GM23338 (cell line): ENCODE measurements around the gene CADPS. TPM values are rescaled to one million over a fixed set of nuclear protein-coding genes. Genes with fewer than 3 reads are reported as not detected.

Source experiments
- ATAC-seq: fragments of 200-7000 bp; cut with Tn5 transposase; 3 replicates; pipeline ENCODE4 v1.9.1; 2020
- DNase-seq: peaks from one replicate; pipeline ENCODE4 v3.0.0-alpha.2; 2015; ENCODE audit warnings: low spot score
- H2AFZ ChIP-seq: fragments of 200-600 bp; sonication (generic); 2 replicates; pipeline ENCODE4 v1.8.0; 2016; ENCODE audit warnings: antibody characterized with exemption, mild to moderate bottlenecking, moderate library complexity
- H3F3A ChIP-seq: fragments of 200-600 bp; sonication (generic); replicated peaks from 2 replicates; pipeline ENCODE4 v1.8.0; 2017; ENCODE audit warnings: antibody characterized with exemption, mixed run types, low read depth
- H3K27ac ChIP-seq: fragments of 200-600 bp; sonication (generic); 2 replicates; pipeline ENCODE4 v1.6.1; 2016; ENCODE audit warnings: low read depth
- H3K27me3 ChIP-seq: fragments of 200-600 bp; sonication (generic); 2 replicates; pipeline ENCODE4 v1.8.0; 2016; ENCODE audit warnings: mild to moderate bottlenecking, mixed run types, moderate library complexity; ENCODE audit not compliant: insufficient read depth
- H3K36me3 ChIP-seq: fragments of 200-600 bp; sonication (generic); 2 replicates; pipeline ENCODE4 v1.8.0; 2016; ENCODE audit warnings: mild to moderate bottlenecking; ENCODE audit not compliant: insufficient read depth
- H3K4me1 ChIP-seq: fragments of 200-600 bp; sonication (generic); 2 replicates; pipeline ENCODE4 v1.8.0; 2016; ENCODE audit warnings: mild to moderate bottlenecking, moderate library complexity; ENCODE audit not compliant: insufficient read depth
- H3K4me2 ChIP-seq: fragments of 200-600 bp; sonication (generic); 2 replicates; pipeline ENCODE4 v1.7.1; 2017; ENCODE audit warnings: mixed run types
- H3K4me3 ChIP-seq: fragments of 200-600 bp; sonication (generic); 2 replicates; pipeline ENCODE4 v1.6.1; 2016; ENCODE audit warnings: mixed run types
- H3K79me2 ChIP-seq: fragments of 200-600 bp; sonication (generic); replicated peaks from 2 replicates; pipeline ENCODE4 v1.8.0; 2017; ENCODE audit warnings: mild to moderate bottlenecking; ENCODE audit not compliant: insufficient read depth
- H3K9me2 ChIP-seq: fragments of 200-600 bp; sonication (generic); 2 replicates; pipeline ENCODE4 v1.8.0; 2017; ENCODE audit not compliant: insufficient read depth
- H4K20me1 ChIP-seq: fragments of 200-600 bp; sonication (generic); replicated peaks from 2 replicates; pipeline ENCODE4 v1.8.0; 2017; ENCODE audit warnings: mild to moderate bottlenecking; ENCODE audit not compliant: insufficient read depth
- H3K27ac Mint-ChIP-seq: 2 replicates; pipeline ENCODE4 v1.8.0; 2020; ENCODE audit warnings: inconsistent platforms, mild to moderate bottlenecking, moderate library complexity, mixed read lengths
- H3K27me3 Mint-ChIP-seq: 3 replicates; pipeline ENCODE4 v1.8.0; 2022; ENCODE audit warnings: low read depth, mild to moderate bottlenecking, moderate library complexity, mixed read lengths, inconsistent platforms; ENCODE audit not compliant: insufficient read depth, poor library complexity
- H3K36me3 Mint-ChIP-seq: 3 replicates; pipeline ENCODE4 v1.8.0; 2021; ENCODE audit warnings: low read depth, mild to moderate bottlenecking, inconsistent platforms, moderate library complexity, mixed read lengths
- H3K4me1 Mint-ChIP-seq: 3 replicates; pipeline ENCODE4 v1.8.0; 2020; ENCODE audit warnings: mild to moderate bottlenecking, inconsistent platforms, mixed read lengths
- H3K4me3 Mint-ChIP-seq: 3 replicates; pipeline ENCODE4 v1.8.0; 2021; ENCODE audit warnings: moderate library complexity, mild to moderate bottlenecking, inconsistent platforms, mixed read lengths
- H3K9me3 Mint-ChIP-seq: 3 replicates; pipeline ENCODE4 v1.8.0; 2020; ENCODE audit warnings: moderate library complexity, mild to moderate bottlenecking, inconsistent platforms, mixed read lengths
- CREB1 ChIP-seq: fragments of 250-450 bp; sonication (Bioruptor Pico); IDR thresholded peaks from 2 replicates; pipeline ENCODE4 v1.5.0; 2020; ENCODE audit warnings: low read depth, mild to moderate bottlenecking, moderate library complexity
- EZH2 ChIP-seq: fragments of 200-600 bp; sonication (generic); IDR thresholded peaks from one replicate; pipeline ENCODE4 v1.8.0; 2017; ENCODE audit warnings: antibody characterized with exemption, mild to moderate bottlenecking, low read depth; ENCODE audit not compliant: unreplicated experiment
- EZH2phosphoT487 ChIP-seq: fragments of 200-600 bp; sonication (generic); IDR thresholded peaks from one replicate; pipeline ENCODE4 v1.8.1; 2018; ENCODE audit warnings: antibody characterized with exemption; ENCODE audit not compliant: unreplicated experiment
- JUNB ChIP-seq: IDR thresholded peaks from one replicate; pipeline ENCODE4 v1.6.1; 2016; ENCODE audit warnings: antibody characterized with exemption; ENCODE audit not compliant: unreplicated experiment
- NANOG ChIP-seq: IDR thresholded peaks from 2 replicates; pipeline ENCODE4 v1.6.1; 2016; ENCODE audit warnings: antibody characterized with exemption, borderline replicate concordance
- POLR2AphosphoS5 ChIP-seq: IDR thresholded peaks from 2 replicates; pipeline ENCODE4 v1.6.1; 2016; ENCODE audit warnings: antibody characterized with exemption, low read depth
- STAT1 ChIP-seq: IDR thresholded peaks from one replicate; pipeline ENCODE4 v1.6.1; 2016; ENCODE audit warnings: antibody characterized with exemption; ENCODE audit not compliant: unreplicated experiment
- ZNF114 ChIP-seq: fragments of 250-450 bp; sonication (Bioruptor Pico); IDR thresholded peaks from 2 replicates; pipeline ENCODE4 v1.5.0; 2020; ENCODE audit warnings: mild to moderate bottlenecking, moderate library complexity
- ZNF331 ChIP-seq: fragments of 250-450 bp; sonication (Bioruptor Pico); IDR thresholded peaks from 2 replicates; pipeline ENCODE4 v1.5.0; 2020; ENCODE audit warnings: low read depth, mild to moderate bottlenecking, moderate library complexity
- polyA plus RNA-seq: library from polyadenylated mRNA; unstranded; fragments of >200 nt; fragmentation: Nextera tagmentation; extraction: Ambion mirVana; gene quantifications from 2 replicates; pipeline ENCODE4 v1.2.1, GENCODE V29; 2016
- total RNA-seq: library from RNA; depleted of rRNA; stranded (reverse); fragments of >200 nt; shearing (Covaris generic); gene quantifications from 2 replicates; pipeline ENCODE4 v1.2.3, GENCODE V29; 2014
- TF ChIP-seq, protein P1 (sequence below): IDR thresholded peaks from 2 replicates; pipeline ENCODE4 v1.6.1; 2016; ENCODE audit warnings: antibody characterized with exemption
- TF ChIP-seq, protein P2 (sequence below), 2 experiments: fragments of 200-600 bp in 1 of 2; sonication (generic) in 1 of 2; conservative IDR thresholded peaks; 2 replicates each; pipeline versions ENCODE4 v1.5.1 to v1.6.1; 2016 to 2017; ENCODE audit warnings: antibody characterized with exemption in 2 of 2, low read depth in 2 of 2, mild to moderate bottlenecking in 2 of 2, moderate library complexity in 1 of 2
- TF ChIP-seq, protein P3 (sequence below): fragments of 250-450 bp; sonication (Bioruptor Pico); IDR thresholded peaks from 2 replicates; pipeline ENCODE4 v1.5.0; 2020; ENCODE audit warnings: mild to moderate bottlenecking, moderate library complexity
- TF ChIP-seq, protein P4 (sequence below): IDR thresholded peaks from one replicate; pipeline ENCODE4 v1.6.1; 2018; ENCODE audit warnings: antibody characterized with exemption; ENCODE audit not compliant: unreplicated experiment

The CADPS gene
- total and polyA plus RNA-seq, 2 experiments from 2014 or later = 14.7 to 22.0 TPM

DNA sequence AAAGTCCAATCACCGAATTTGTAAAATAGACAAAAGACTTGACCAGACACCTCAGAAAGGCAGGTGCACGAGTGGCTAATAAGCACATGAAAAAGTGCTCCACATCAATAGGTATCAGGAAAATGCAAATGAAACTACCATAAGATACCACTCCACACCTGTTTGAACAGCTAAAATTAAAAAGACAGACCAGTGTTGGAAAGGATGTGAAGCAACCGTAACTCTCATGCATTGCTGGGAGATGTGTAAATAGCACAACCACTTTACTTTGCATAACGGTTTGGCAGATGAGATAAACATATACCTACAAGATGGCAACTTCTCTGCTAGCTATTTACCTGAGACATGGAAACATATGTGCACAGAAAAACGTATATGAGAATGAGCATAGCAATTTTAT lies 56.9 kb downstream of the CADPS start:
- Histone ChIP-seq H3K36me3 (no peaks in the 10 kb centered on the region), H3K9me2 (no peaks in the 10 kb centered on the region; the same call in 1 of the 2 replicates), H3K27me3 (no peaks in the 10 kb centered on the region), H4K20me1 (no peaks in the 10 kb centered on the region), H2AFZ (no peak overlapping the region), H3K4me2 (no peak overlapping the region), H3K4me1 (peaks cover 13% of the 10 kb centered on the region), H3F3A (no peaks in the 10 kb centered on the region), H3K4me3 (no peak overlapping the region), H3K27ac (no peak overlapping the region), H3K79me2 (no peaks in the 10 kb centered on the region)
- Mint-ChIP-seq H3K4me1 (peaks cover 28% of the 10 kb centered on the region), H3K4me3 (no peak overlapping the region), H3K36me3 (no peaks in the 10 kb centered on the region), H3K27me3 (peaks cover 7% of the 10 kb centered on the region), H3K9me3 (no peaks in the 10 kb centered on the region), H3K27ac (no peak overlapping the region)
- DNase-seq (no peak), ATAC-seq (no peak)
- no peak for TF ChIP-seq CREB1 (CRISPR knock-in tag)
- TF ChIP-seq, protein P1, sequence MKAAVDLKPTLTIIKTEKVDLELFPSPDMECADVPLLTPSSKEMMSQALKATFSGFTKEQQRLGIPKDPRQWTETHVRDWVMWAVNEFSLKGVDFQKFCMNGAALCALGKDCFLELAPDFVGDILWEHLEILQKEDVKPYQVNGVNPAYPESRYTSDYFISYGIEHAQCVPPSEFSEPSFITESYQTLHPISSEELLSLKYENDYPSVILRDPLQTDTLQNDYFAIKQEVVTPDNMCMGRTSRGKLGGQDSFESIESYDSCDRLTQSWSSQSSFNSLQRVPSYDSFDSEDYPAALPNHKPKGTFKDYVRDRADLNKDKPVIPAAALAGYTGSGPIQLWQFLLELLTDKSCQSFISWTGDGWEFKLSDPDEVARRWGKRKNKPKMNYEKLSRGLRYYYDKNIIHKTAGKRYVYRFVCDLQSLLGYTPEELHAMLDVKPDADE = no peak
- no peak for TF ChIP-seq ZNF114
- TF ChIP-seq STAT1 = no peak
- no peak for TF ChIP-seq ZNF331 (CRISPR knock-in tag)
- TF ChIP-seq, protein P2, sequence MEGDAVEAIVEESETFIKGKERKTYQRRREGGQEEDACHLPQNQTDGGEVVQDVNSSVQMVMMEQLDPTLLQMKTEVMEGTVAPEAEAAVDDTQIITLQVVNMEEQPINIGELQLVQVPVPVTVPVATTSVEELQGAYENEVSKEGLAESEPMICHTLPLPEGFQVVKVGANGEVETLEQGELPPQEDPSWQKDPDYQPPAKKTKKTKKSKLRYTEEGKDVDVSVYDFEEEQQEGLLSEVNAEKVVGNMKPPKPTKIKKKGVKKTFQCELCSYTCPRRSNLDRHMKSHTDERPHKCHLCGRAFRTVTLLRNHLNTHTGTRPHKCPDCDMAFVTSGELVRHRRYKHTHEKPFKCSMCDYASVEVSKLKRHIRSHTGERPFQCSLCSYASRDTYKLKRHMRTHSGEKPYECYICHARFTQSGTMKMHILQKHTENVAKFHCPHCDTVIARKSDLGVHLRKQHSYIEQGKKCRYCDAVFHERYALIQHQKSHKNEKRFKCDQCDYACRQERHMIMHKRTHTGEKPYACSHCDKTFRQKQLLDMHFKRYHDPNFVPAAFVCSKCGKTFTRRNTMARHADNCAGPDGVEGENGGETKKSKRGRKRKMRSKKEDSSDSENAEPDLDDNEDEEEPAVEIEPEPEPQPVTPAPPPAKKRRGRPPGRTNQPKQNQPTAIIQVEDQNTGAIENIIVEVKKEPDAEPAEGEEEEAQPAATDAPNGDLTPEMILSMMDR (conservative IDR thresholded peaks at IDR 0.05; ENCODE audit: low read depth in 2 of 2) = no peak
- no peak for TF ChIP-seq NANOG
- no peak for TF ChIP-seq POLR2AphosphoS5
- no peak for TF ChIP-seq EZH2
- TF ChIP-seq EZH2phosphoT487 = no peak
- TF ChIP-seq, protein P3, sequence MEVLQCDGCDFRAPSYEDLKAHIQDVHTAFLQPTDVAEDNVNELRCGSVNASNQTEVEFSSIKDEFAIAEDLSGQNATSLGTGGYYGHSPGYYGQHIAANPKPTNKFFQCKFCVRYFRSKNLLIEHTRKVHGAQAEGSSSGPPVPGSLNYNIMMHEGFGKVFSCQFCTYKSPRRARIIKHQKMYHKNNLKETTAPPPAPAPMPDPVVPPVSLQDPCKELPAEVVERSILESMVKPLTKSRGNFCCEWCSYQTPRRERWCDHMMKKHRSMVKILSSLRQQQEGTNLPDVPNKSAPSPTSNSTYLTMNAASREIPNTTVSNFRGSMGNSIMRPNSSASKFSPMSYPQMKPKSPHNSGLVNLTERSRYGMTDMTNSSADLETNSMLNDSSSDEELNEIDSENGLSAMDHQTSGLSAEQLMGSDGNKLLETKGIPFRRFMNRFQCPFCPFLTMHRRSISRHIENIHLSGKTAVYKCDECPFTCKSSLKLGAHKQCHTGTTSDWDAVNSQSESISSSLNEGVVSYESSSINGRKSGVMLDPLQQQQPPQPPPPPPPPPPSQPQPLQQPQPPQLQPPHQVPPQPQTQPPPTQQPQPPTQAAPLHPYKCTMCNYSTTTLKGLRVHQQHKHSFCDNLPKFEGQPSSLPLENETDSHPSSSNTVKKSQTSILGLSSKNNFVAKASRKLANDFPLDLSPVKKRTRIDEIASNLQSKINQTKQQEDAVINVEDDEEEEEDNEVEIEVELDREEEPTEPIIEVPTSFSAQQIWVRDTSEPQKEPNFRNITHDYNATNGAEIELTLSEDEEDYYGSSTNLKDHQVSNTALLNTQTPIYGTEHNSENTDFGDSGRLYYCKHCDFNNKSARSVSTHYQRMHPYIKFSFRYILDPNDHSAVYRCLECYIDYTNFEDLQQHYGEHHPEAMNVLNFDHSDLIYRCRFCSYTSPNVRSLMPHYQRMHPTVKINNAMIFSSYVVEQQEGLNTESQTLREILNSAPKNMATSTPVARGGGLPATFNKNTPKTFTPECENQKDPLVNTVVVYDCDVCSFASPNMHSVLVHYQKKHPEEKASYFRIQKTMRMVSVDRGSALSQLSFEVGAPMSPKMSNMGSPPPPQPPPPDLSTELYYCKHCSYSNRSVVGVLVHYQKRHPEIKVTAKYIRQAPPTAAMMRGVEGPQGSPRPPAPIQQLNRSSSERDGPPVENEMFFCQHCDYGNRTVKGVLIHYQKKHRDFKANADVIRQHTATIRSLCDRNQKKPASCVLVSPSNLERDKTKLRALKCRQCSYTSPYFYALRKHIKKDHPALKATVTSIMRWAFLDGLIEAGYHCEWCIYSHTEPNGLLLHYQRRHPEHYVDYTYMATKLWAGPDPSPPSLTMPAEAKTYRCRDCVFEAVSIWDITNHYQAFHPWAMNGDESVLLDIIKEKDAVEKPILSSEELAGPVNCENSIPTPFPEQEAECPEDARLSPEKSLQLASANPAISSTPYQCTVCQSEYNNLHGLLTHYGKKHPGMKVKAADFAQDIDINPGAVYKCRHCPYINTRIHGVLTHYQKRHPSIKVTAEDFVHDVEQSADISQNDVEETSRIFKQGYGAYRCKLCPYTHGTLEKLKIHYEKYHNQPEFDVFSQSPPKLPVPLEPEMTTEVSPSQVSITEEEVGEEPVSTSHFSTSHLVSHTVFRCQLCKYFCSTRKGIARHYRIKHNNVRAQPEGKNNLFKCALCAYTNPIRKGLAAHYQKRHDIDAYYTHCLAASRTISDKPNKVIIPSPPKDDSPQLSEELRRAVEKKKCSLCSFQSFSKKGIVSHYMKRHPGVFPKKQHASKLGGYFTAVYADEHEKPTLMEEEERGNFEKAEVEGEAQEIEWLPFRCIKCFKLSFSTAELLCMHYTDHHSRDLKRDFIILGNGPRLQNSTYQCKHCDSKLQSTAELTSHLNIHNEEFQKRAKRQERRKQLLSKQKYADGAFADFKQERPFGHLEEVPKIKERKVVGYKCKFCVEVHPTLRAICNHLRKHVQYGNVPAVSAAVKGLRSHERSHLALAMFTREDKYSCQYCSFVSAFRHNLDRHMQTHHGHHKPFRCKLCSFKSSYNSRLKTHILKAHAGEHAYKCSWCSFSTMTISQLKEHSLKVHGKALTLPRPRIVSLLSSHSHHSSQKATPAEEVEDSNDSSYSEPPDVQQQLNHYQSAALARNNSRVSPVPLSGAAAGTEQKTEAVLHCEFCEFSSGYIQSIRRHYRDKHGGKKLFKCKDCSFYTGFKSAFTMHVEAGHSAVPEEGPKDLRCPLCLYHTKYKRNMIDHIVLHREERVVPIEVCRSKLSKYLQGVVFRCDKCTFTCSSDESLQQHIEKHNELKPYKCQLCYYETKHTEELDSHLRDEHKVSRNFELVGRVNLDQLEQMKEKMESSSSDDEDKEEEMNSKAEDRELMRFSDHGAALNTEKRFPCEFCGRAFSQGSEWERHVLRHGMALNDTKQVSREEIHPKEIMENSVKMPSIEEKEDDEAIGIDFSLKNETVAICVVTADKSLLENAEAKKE (CRISPR knock-in tag) = no peak
- TF ChIP-seq, protein P4, sequence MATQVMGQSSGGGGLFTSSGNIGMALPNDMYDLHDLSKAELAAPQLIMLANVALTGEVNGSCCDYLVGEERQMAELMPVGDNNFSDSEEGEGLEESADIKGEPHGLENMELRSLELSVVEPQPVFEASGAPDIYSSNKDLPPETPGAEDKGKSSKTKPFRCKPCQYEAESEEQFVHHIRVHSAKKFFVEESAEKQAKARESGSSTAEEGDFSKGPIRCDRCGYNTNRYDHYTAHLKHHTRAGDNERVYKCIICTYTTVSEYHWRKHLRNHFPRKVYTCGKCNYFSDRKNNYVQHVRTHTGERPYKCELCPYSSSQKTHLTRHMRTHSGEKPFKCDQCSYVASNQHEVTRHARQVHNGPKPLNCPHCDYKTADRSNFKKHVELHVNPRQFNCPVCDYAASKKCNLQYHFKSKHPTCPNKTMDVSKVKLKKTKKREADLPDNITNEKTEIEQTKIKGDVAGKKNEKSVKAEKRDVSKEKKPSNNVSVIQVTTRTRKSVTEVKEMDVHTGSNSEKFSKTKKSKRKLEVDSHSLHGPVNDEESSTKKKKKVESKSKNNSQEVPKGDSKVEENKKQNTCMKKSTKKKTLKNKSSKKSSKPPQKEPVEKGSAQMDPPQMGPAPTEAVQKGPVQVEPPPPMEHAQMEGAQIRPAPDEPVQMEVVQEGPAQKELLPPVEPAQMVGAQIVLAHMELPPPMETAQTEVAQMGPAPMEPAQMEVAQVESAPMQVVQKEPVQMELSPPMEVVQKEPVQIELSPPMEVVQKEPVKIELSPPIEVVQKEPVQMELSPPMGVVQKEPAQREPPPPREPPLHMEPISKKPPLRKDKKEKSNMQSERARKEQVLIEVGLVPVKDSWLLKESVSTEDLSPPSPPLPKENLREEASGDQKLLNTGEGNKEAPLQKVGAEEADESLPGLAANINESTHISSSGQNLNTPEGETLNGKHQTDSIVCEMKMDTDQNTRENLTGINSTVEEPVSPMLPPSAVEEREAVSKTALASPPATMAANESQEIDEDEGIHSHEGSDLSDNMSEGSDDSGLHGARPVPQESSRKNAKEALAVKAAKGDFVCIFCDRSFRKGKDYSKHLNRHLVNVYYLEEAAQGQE = no peak
- TF ChIP-seq JUNB = no peak
